GM04503 (cell line): Measurements from ENCODE around the gene ZCCHC13.
"Not testable (repeated sequence)": the region's sequence is repeated elsewhere in the genome, so short reads cannot be mapped to it uniquely, and the experiment has no call there.

Source experiments
- DNase-seq: peaks from one replicate; pipeline ENCODE4 v3.0.0-alpha.2; 2012; ENCODE audit warnings: low read depth

The ZCCHC13 gene

DNA sequence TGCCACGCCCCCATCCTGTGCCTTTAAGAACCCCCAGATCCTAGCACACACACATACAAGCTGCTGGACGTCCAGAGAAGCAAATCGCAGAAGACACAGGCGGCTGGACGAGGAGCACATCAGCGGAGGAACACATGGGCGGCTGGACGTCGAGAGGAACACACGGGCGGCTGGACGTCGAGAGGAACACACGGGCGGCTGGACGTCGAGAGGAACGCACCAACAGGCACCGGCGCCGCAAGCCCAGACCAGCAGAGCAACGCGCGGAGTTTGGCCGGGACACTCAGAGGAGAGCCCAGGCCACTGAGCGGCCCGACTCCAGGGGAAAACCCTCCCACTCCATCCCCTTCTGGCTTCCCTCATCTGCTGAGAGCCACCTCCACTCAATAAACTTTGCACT is 17.2 kb downstream of the ZCCHC13 start:
- no peak for DNase-seq

DNA sequence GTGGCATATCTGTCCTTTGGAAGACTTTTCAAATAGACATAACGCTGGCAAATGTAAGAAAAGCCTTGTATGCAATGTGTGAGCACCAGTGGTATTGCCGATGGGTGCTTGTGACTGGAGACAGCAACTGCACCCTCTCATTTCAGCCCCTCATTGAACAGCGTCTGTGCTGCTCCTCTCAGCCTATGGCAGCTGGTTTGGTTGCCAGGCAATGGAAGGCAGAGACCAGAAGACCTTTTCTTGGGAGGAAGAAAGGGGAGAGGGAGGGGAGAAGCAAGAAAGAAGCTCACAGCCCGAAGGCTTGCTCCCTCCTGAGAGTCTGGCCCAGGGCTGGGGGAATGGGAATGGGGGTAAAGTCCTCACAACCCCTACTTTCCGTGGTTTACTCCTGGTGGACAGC is 20.2 kb downstream of the ZCCHC13 start:
- no peak for DNase-seq

DNA sequence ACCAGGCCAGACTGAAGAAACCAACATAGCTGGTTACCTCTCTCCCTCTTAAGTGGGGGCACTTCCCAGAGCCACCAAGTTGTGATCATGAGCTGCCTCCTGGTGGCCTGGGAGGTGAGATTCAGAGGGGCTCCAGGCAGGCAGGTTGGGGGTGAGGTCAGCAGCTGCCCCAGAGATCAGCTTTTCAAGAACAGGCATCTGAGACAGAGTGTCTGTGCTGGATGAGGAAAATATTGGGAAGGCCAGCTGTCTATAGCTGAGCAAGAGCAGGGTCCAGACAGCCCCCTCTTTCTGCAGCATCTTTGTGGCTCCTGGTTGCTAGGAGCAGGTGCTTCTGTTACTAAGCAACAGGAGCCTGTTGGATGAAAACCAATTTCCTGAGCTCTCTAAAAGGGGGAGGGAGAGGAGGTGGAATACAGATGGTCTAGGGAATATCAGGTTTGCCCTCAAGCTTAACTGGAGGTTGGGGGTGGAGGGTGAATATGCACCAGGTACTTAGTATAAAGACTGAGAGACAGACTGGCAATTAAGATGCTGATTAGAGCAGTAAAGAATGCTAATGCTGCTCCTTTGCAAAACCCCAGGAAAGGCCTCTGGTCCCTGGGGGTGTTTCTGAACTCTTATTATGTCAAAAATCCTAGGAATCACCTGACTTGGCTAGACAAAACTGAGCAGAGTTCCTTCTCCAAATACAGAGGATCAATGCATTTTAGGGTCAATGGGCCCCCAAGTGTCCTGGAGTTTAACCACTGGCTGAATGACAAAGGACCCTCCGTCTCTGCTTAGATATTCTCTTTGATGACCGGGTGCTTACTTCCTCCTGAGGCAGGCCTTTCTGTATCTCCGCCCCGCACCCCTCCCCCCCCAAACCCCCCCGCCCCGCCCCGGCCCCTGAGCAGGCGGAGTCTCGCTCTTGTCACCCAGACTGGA is 21.4 kb downstream of the ZCCHC13 start:
- no peak for DNase-seq

GRCh38 chrX:74338852-74339251 is 34.9 kb downstream of the ZCCHC13 start:
- no peak for DNase-seq

DNA sequence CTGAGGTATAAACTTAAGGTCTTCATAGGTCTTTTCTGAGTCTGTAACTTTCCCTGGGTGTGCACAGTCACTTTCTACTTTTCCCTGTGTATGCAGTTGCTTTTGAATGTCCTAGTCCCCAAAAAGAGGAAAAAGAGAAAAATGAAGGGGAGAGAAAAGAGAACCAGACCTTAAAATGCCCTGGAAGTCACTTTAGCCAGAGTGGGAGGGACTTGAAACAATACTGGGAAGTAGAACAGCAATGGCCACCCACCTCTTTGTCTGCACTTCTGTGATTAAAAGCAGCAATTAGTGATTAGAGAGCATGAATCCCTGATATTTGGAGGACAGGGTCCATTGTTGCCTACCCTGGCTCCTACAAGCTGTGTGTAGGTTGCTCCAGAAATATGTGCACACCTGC is 36.1 kb downstream of the ZCCHC13 start:
- no peak for DNase-seq

DNA sequence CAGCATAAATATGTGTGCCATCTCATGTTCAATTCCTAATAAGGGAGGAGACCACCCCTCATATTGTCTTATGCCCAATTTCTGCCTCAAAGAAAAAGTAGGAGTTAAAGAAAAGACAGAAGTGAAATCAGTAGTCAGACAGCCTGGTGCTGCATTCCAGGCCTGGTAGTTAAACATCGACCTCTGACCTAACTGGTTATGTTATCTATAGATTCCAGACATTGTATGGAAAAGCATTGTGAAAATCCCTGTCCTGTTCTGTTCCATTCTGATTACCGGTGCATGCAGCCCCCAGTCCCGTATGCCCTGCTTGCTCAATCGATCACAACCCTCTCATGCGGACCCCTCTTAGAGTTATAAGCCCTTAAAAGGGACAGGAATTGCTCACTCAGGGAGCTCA is 38.2 kb downstream of the ZCCHC13 start:
- not testable (repeated sequence) for DNase-seq

- DNase-seq = peak; percentile 73
Measured at GRCh38 chrX:74343343-74344279, 39.6 kb downstream of the ZCCHC13 start.

DNA sequence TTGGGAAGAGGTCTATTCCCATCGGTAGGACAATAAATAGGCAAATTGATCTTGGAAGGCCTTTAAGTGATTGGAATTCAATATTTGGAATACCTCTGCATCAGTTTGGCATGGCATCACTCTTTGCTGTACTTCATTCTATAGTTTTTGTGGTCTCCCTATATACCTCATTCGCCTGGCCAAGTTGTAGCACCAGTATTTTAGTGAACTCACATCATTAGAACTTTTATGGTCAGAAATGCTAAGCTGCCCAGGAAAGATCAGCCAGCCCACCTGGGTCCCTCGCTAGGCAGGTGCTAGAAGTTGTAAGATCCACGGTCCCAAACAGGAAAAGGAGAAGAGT is 40.3 kb downstream of the ZCCHC13 start:
- no peak for DNase-seq

DNA sequence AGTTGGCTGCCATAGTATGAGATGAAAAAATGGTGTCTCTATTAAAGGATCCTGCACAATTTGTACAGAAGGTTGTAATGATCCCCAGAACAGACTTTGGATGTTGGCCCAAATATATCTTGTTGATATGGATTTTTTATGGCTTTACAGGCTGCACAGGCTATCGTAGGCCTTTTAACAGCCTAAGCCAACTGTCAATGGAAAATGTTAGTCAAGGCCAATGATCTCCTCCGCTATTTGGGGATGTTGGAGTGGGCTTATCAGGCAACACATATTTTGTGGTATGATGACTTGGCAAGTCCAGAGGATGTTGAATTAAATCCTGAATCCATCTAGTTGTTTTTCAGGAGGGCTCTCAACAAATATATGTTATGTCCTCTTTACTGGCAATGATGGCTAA is 42.1 kb downstream of the ZCCHC13 start:
- DNase-seq = no peak

DNA sequence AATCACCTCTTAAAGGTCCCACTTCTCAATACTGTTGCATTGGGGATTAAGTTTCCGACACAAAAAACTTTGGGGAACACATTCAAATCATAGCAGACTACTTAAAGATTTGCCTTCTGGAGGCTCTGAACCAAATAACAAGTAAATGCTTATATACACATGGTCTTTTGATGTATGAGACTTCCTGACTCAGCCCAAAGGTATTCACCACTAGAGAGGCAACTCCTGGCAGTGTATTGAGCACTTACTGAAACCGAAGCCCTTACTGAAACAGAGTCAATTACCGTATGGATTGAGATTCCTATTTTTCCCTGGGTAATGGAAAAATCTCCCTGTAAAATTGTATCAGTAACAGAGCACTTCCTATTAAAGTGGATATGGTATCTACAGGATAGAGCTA is 45.4 kb downstream of the ZCCHC13 start:
- peak; percentile 7 for DNase-seq

DNA sequence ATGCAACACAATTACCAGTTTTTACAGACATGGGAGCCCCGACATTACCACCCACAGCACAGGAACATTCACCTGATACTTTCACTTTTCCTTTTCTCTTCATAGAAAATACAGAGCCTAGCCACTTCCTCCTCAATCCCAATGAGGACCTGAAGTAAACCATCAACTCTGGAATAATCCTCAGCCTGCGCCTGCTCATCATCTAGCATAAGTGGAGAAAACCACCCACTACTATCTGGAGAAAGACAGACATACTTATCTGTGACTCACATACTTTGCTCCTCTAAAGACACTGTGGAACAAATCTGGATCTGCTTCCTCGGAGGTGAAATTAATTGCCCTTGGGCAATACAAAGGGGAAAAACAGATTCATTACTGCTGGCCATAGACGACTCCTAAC is 47.8 kb downstream of the ZCCHC13 start:
- DNase-seq = no peak

DNA sequence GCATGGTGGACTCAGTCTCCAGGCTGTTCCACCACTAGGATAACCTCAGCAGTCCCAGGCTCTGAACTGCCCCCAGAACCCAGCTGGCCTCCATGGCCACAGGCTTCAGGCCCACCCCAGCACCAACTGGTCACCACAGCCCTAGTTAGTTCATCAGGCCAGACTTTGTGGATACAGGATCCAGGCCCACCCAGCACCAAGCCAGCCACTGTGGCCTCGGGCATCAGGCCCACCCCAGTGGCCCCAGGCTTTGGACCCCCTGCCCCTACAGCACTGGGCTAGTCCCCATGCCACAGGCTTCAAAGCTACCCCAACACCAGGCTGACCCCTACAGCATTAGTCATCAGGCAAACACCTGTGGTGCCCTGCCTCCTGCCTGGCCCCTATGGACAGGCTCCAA is 50.0 kb downstream of the ZCCHC13 start:
- DNase-seq = no peak
